ENCODE measurements around the gene PDE4D. TPM values are rescaled to one million over a fixed set of nuclear protein-coding genes. Genes with fewer than 3 reads are reported as not detected.

The PDE4D gene
- total RNA-seq, 1 experiment from 2014 or later, result 5.3 TPM

GRCh38 chr5:59366784-59367183 lies 526.7 kb downstream of the PDE4D start:
- H3K4me3 ChIP-seq (ENCODE audit: insufficient read depth, low read depth, low read length), result no peak overlapping the region
- no peaks in the 10 kb centered on the region for H3K27me3 ChIP-seq (ENCODE audit: control insufficient read depth, insufficient read depth, low read length)
- H3K36me3 ChIP-seq (replicated peaks; ENCODE audit: control insufficient read depth, insufficient read depth, low read length), result no peaks in the 10 kb centered on the region
- no peak for DNase-seq

- Histone ChIP-seq H3K4me3 (ENCODE audit: insufficient read depth, low read depth, low read length) (no peak overlapping the region), H3K36me3 (replicated peaks; ENCODE audit: control insufficient read depth, insufficient read depth, low read length) (no peaks in the 10 kb centered on the region), H3K27me3 (ENCODE audit: control insufficient read depth, insufficient read depth, low read length) (no peaks in the 10 kb centered on the region)
- no peak for DNase-seq
Observed at GRCh38 chr5:59362438-59362837, 531.1 kb downstream of the PDE4D start.

GRCh38 chr5:59361454-59361853 lies 532.1 kb downstream of the PDE4D start:
- Histone ChIP-seq H3K4me3 (ENCODE audit: insufficient read depth, low read depth, low read length) (no peak overlapping the region), H3K36me3 (replicated peaks; ENCODE audit: control insufficient read depth, insufficient read depth, low read length) (no peaks in the 10 kb centered on the region), H3K27me3 (ENCODE audit: control insufficient read depth, insufficient read depth, low read length) (no peaks in the 10 kb centered on the region)
- DNase-seq, result no peak

- H3K4me3 ChIP-seq (ENCODE audit: insufficient read depth, low read depth, low read length), result no peak overlapping the region
- no peaks in the 10 kb centered on the region for H3K27me3 ChIP-seq (ENCODE audit: control insufficient read depth, insufficient read depth, low read length)
- H3K36me3 ChIP-seq (replicated peaks; ENCODE audit: control insufficient read depth, insufficient read depth, low read length), result no peaks in the 10 kb centered on the region
- DNase-seq, result no peak
Observed at GRCh38 chr5:59360130-59360555, 533.4 kb downstream of the PDE4D start.

- H3K27me3 ChIP-seq (ENCODE audit: control insufficient read depth, insufficient read depth, low read length), result no peaks in the 10 kb centered on the region
- no peaks in the 10 kb centered on the region for H3K36me3 ChIP-seq (replicated peaks; ENCODE audit: control insufficient read depth, insufficient read depth, low read length)
- peak; percentile 23 for DNase-seq
- H3K4me3 ChIP-seq (ENCODE audit: insufficient read depth, low read depth, low read length), result no peak overlapping the region
Observed at GRCh38 chr5:59358005-59358861, 535.3 kb downstream of the PDE4D start.

GRCh38 chr5:59357381-59357977 lies 536.0 kb downstream of the PDE4D start:
- Histone ChIP-seq H3K4me3 (ENCODE audit: insufficient read depth, low read depth, low read length) (no peak overlapping the region), H3K36me3 (replicated peaks; ENCODE audit: control insufficient read depth, insufficient read depth, low read length) (no peaks in the 10 kb centered on the region), H3K27me3 (ENCODE audit: control insufficient read depth, insufficient read depth, low read length) (no peaks in the 10 kb centered on the region)
- DNase-seq, result no peak

- no peak overlapping the region for H3K4me3 ChIP-seq (ENCODE audit: insufficient read depth, low read depth, low read length)
- H3K36me3 ChIP-seq (replicated peaks; ENCODE audit: control insufficient read depth, insufficient read depth, low read length), result no peaks in the 10 kb centered on the region
- peak; percentile 14 for DNase-seq
- no peaks in the 10 kb centered on the region for H3K27me3 ChIP-seq (ENCODE audit: control insufficient read depth, insufficient read depth, low read length)
Observed at GRCh38 chr5:59356813-59357380, 536.6 kb downstream of the PDE4D start.

- Histone ChIP-seq H3K4me3 (ENCODE audit: insufficient read depth, low read depth, low read length) (no peak overlapping the region), H3K27me3 (ENCODE audit: control insufficient read depth, insufficient read depth, low read length) (no peaks in the 10 kb centered on the region), H3K36me3 (replicated peaks; ENCODE audit: control insufficient read depth, insufficient read depth, low read length) (no peaks in the 10 kb centered on the region)
- no peak for DNase-seq
Observed at GRCh38 chr5:59354811-59355210, 538.7 kb downstream of the PDE4D start.

GRCh38 chr5:59354274-59354673 lies 539.3 kb downstream of the PDE4D start:
- no peaks in the 10 kb centered on the region for H3K36me3 ChIP-seq (replicated peaks; ENCODE audit: control insufficient read depth, insufficient read depth, low read length)
- no peak for DNase-seq

GRCh38 chr5:59351076-59351794 lies 542.3 kb downstream of the PDE4D start:
- Histone ChIP-seq H3K36me3 (replicated peaks; ENCODE audit: control insufficient read depth, insufficient read depth, low read length) (no peaks in the 10 kb centered on the region), H3K4me3 (ENCODE audit: insufficient read depth, low read depth, low read length) (no peak overlapping the region), H3K27me3 (ENCODE audit: control insufficient read depth, insufficient read depth, low read length) (no peaks in the 10 kb centered on the region)
- DNase-seq, result no peak

More at GRCh38 chr5:59354274-59354673, 539.3 kb downstream of the PDE4D start:
- no peaks in the 10 kb centered on the region for H3K27me3 ChIP-seq (ENCODE audit: control insufficient read depth, insufficient read depth, low read length)
- no peak overlapping the region for H3K4me3 ChIP-seq (ENCODE audit: insufficient read depth, low read depth, low read length)

- Histone ChIP-seq H3K4me3 (ENCODE audit: insufficient read depth, low read depth, low read length) (no peak overlapping the region), H3K36me3 (replicated peaks; ENCODE audit: control insufficient read depth, insufficient read depth, low read length) (no peaks in the 10 kb centered on the region), H3K27me3 (ENCODE audit: control insufficient read depth, insufficient read depth, low read length) (no peaks in the 10 kb centered on the region)
- DNase-seq, result no peak
Observed at GRCh38 chr5:59348189-59348588, 545.3 kb downstream of the PDE4D start.

- Histone ChIP-seq H3K27me3 (ENCODE audit: control insufficient read depth, insufficient read depth, low read length) (no peaks in the 10 kb centered on the region), H3K36me3 (replicated peaks; ENCODE audit: control insufficient read depth, insufficient read depth, low read length) (no peaks in the 10 kb centered on the region), H3K4me3 (ENCODE audit: insufficient read depth, low read depth, low read length) (no peak overlapping the region)
- no peak for DNase-seq
Observed at GRCh38 chr5:59346982-59347381, 546.5 kb downstream of the PDE4D start.

- DNase-seq, result no peak
- no peak overlapping the region for H3K4me3 ChIP-seq (ENCODE audit: insufficient read depth, low read depth, low read length)
- H3K27me3 ChIP-seq (ENCODE audit: control insufficient read depth, insufficient read depth, low read length), result no peaks in the 10 kb centered on the region
- H3K36me3 ChIP-seq (replicated peaks; ENCODE audit: control insufficient read depth, insufficient read depth, low read length), result no peaks in the 10 kb centered on the region
Observed at GRCh38 chr5:59346514-59346913, 547.0 kb downstream of the PDE4D start.

GRCh38 chr5:59342181-59342580 lies 551.3 kb downstream of the PDE4D start:
- no peaks in the 10 kb centered on the region for H3K27me3 ChIP-seq (ENCODE audit: control insufficient read depth, insufficient read depth, low read length)
- no peak for DNase-seq
- no peaks in the 10 kb centered on the region for H3K36me3 ChIP-seq (replicated peaks; ENCODE audit: control insufficient read depth, insufficient read depth, low read length)
- H3K4me3 ChIP-seq (ENCODE audit: insufficient read depth, low read depth, low read length), result no peak overlapping the region

All from H7 (cell line).